GM23248 (cell line): ENCODE results near the gene CFAP58.

Source experiments
- EZH2 ChIP-seq: fragments of 200-600 bp; sonication (generic); IDR thresholded peaks from 2 replicates; pipeline ENCODE4 v1.6.1; 2018; ENCODE audit warnings: antibody characterized with exemption, mild to moderate bottlenecking; ENCODE audit not compliant: insufficient read depth, poor library complexity, severe bottlenecking
- EZH2phosphoT487 ChIP-seq: fragments of 200-600 bp; sonication (generic); IDR thresholded peaks from 2 replicates; pipeline ENCODE4 v1.6.1; 2018; ENCODE audit warnings: antibody characterized with exemption, moderate library complexity, mild to moderate bottlenecking, low read depth; ENCODE audit not compliant: insufficient read depth

DNA sequence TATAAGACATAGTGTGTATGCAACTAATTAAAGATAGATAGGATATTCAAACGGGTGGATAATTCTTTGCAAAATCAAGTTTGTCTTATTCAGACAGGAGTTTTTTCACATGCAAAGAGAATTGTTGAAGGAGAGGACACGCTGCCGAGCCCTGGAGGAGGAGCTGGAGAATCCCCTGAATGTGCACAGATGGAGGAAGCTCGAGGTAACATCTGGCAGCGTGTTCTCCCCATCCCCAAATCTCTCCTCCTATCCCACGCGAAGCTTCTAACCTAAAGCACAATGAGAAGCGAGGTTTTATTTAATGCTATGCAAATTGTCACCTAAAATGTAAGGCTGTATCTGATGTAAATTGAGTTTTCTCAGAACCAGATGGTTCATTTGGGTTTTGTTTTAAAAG, 50.0 kb downstream of the CFAP58 start:
- no peak for TF ChIP-seq EZH2
- no peak for TF ChIP-seq EZH2phosphoT487
